Activated naive CD4-positive, alpha-beta T cell treated with anti-CD3 and anti-CD28 coated beads, Interleukin-2, amount 50 U/mL, for 24 hours (primary cell): ENCODE data around the gene SUSD4.

Experiments used
- H3K27ac Mint-ChIP-seq: one replicate; pipeline ENCODE4 v1.8.0; 2021; ENCODE audit warnings: mild to moderate bottlenecking, mixed read lengths
- H3K27me3 Mint-ChIP-seq: one replicate; pipeline ENCODE4 v1.8.0; 2021; ENCODE audit warnings: mixed read lengths
- H3K36me3 Mint-ChIP-seq: one replicate; pipeline ENCODE4 v1.8.0; 2021; ENCODE audit warnings: mixed read lengths
- H3K4me1 Mint-ChIP-seq: one replicate; pipeline ENCODE4 v1.8.0; 2021; ENCODE audit warnings: mixed read lengths
- H3K4me3 Mint-ChIP-seq: one replicate; pipeline ENCODE4 v1.8.0; 2021; ENCODE audit warnings: mild to moderate bottlenecking, mixed read lengths
- H3K9me3 Mint-ChIP-seq: one replicate; pipeline ENCODE4 v1.8.0; 2021; ENCODE audit warnings: mixed read lengths

Gene SUSD4

GRCh38 chr1:223228931-223229528, 134.9 kb downstream of the SUSD4 start:
- peaks cover 66% of the 10 kb centered on the region for H3K4me1 Mint-ChIP-seq

GRCh38 chr1:223228201-223228600, 135.8 kb downstream of the SUSD4 start:
- H3K27me3 Mint-ChIP-seq: no peaks in the 10 kb centered on the region
- H3K27ac Mint-ChIP-seq: no peak overlapping the region
- no peak overlapping the region for H3K4me3 Mint-ChIP-seq
- no peaks in the 10 kb centered on the region for H3K9me3 Mint-ChIP-seq
- H3K4me1 Mint-ChIP-seq: peaks cover 58% of the 10 kb centered on the region
- H3K36me3 Mint-ChIP-seq: peaks cover 3% of the 10 kb centered on the region

More at GRCh38 chr1:223228931-223229528, 134.9 kb downstream of the SUSD4 start:
- Mint-ChIP-seq H3K27me3 (no peaks in the 10 kb centered on the region), H3K9me3 (no peaks in the 10 kb centered on the region), H3K36me3 (peaks cover 3% of the 10 kb centered on the region), H3K27ac (peak overlapping the region; percentile 48), H3K4me3 (no peak overlapping the region)

GRCh38 chr1:223227486-223228196, 136.3 kb downstream of the SUSD4 start:
- peaks cover 52% of the 10 kb centered on the region for H3K4me1 Mint-ChIP-seq
- no peaks in the 10 kb centered on the region for H3K27me3 Mint-ChIP-seq

GRCh38 chr1:223227031-223227430, 136.9 kb downstream of the SUSD4 start:
- H3K36me3 Mint-ChIP-seq: peaks cover 4% of the 10 kb centered on the region
- H3K4me1 Mint-ChIP-seq: peaks cover 46% of the 10 kb centered on the region
- H3K9me3 Mint-ChIP-seq: no peaks in the 10 kb centered on the region
- H3K27ac Mint-ChIP-seq: no peak overlapping the region
- H3K4me3 Mint-ChIP-seq: no peak overlapping the region
- no peaks in the 10 kb centered on the region for H3K27me3 Mint-ChIP-seq

More at GRCh38 chr1:223227486-223228196, 136.3 kb downstream of the SUSD4 start:
- H3K9me3 Mint-ChIP-seq: no peaks in the 10 kb centered on the region
- H3K4me3 Mint-ChIP-seq: no peak overlapping the region
- no peak overlapping the region for H3K27ac Mint-ChIP-seq
- peaks cover 3% of the 10 kb centered on the region for H3K36me3 Mint-ChIP-seq

GRCh38 chr1:223226271-223226670, 137.7 kb downstream of the SUSD4 start:
- Mint-ChIP-seq H3K36me3 (peaks cover 7% of the 10 kb centered on the region), H3K4me1 (peaks cover 40% of the 10 kb centered on the region), H3K27ac (no peak overlapping the region)

GRCh38 chr1:223225481-223225880, 138.5 kb downstream of the SUSD4 start:
- Mint-ChIP-seq H3K4me3 (no peak overlapping the region), H3K27me3 (no peaks in the 10 kb centered on the region), H3K9me3 (no peaks in the 10 kb centered on the region), H3K27ac (no peak overlapping the region), H3K4me1 (peaks cover 38% of the 10 kb centered on the region), H3K36me3 (peaks cover 15% of the 10 kb centered on the region)

More at GRCh38 chr1:223226271-223226670, 137.7 kb downstream of the SUSD4 start:
- no peak overlapping the region for H3K4me3 Mint-ChIP-seq
- no peaks in the 10 kb centered on the region for H3K9me3 Mint-ChIP-seq
- no peaks in the 10 kb centered on the region for H3K27me3 Mint-ChIP-seq

GRCh38 chr1:223225061-223225460, 138.9 kb downstream of the SUSD4 start:
- H3K9me3 Mint-ChIP-seq: no peaks in the 10 kb centered on the region
- no peak overlapping the region for H3K4me3 Mint-ChIP-seq
- no peaks in the 10 kb centered on the region for H3K27me3 Mint-ChIP-seq

GRCh38 chr1:223224465-223224864, 139.5 kb downstream of the SUSD4 start:
- Mint-ChIP-seq H3K27me3 (no peaks in the 10 kb centered on the region), H3K4me1 (peaks cover 29% of the 10 kb centered on the region), H3K36me3 (peaks cover 17% of the 10 kb centered on the region), H3K4me3 (no peak overlapping the region), H3K9me3 (no peaks in the 10 kb centered on the region), H3K27ac (no peak overlapping the region)

More at GRCh38 chr1:223225061-223225460, 138.9 kb downstream of the SUSD4 start:
- Mint-ChIP-seq H3K36me3 (peaks cover 17% of the 10 kb centered on the region), H3K27ac (no peak overlapping the region), H3K4me1 (peaks cover 35% of the 10 kb centered on the region)

- Mint-ChIP-seq H3K36me3 (peaks cover 21% of the 10 kb centered on the region), H3K4me3 (no peak overlapping the region), H3K27ac (no peak overlapping the region), H3K9me3 (peaks cover 5% of the 10 kb centered on the region), H3K4me1 (peaks cover 18% of the 10 kb centered on the region), H3K27me3 (no peaks in the 10 kb centered on the region)
These were observed 140.6 kb downstream of the SUSD4 start for GRCh38 chr1:223223091-223223995.

GRCh38 chr1:223222377-223222776, 141.6 kb downstream of the SUSD4 start:
- no peak overlapping the region for H3K27ac Mint-ChIP-seq
- peaks cover 25% of the 10 kb centered on the region for H3K36me3 Mint-ChIP-seq
- no peak overlapping the region for H3K4me3 Mint-ChIP-seq
- H3K9me3 Mint-ChIP-seq: peaks cover 9% of the 10 kb centered on the region
- peaks cover 13% of the 10 kb centered on the region for H3K4me1 Mint-ChIP-seq
- no peaks in the 10 kb centered on the region for H3K27me3 Mint-ChIP-seq

GRCh38 chr1:223221686-223222085, 142.3 kb downstream of the SUSD4 start:
- H3K36me3 Mint-ChIP-seq: peaks cover 25% of the 10 kb centered on the region
- no peak overlapping the region for H3K27ac Mint-ChIP-seq
- peaks cover 8% of the 10 kb centered on the region for H3K4me1 Mint-ChIP-seq
- no peak overlapping the region for H3K4me3 Mint-ChIP-seq
- H3K27me3 Mint-ChIP-seq: no peaks in the 10 kb centered on the region
- H3K9me3 Mint-ChIP-seq: peaks cover 9% of the 10 kb centered on the region

GRCh38 chr1:223219846-223220610, 143.9 kb downstream of the SUSD4 start:
- H3K9me3 Mint-ChIP-seq: peaks cover 9% of the 10 kb centered on the region
- H3K36me3 Mint-ChIP-seq: peaks cover 22% of the 10 kb centered on the region
- H3K27me3 Mint-ChIP-seq: no peaks in the 10 kb centered on the region
- H3K27ac Mint-ChIP-seq: no peak overlapping the region
- H3K4me1 Mint-ChIP-seq: peaks cover 7% of the 10 kb centered on the region
- no peak overlapping the region for H3K4me3 Mint-ChIP-seq

GRCh38 chr1:223219318-223219635, 144.7 kb downstream of the SUSD4 start:
- Mint-ChIP-seq H3K36me3 (peaks cover 22% of the 10 kb centered on the region), H3K27me3 (no peaks in the 10 kb centered on the region), H3K4me3 (no peak overlapping the region), H3K4me1 (peaks cover 9% of the 10 kb centered on the region), H3K9me3 (peaks cover 9% of the 10 kb centered on the region), H3K27ac (no peak overlapping the region)

- Mint-ChIP-seq H3K4me1 (peaks cover 12% of the 10 kb centered on the region), H3K9me3 (peaks cover 9% of the 10 kb centered on the region)
These were observed 146.2 kb downstream of the SUSD4 start for GRCh38 chr1:223217781-223218180.

GRCh38 chr1:223216531-223217205, 147.3 kb downstream of the SUSD4 start:
- Mint-ChIP-seq H3K4me3 (no peak overlapping the region), H3K27ac (no peak overlapping the region), H3K9me3 (peaks cover 9% of the 10 kb centered on the region), H3K4me1 (peaks cover 12% of the 10 kb centered on the region), H3K36me3 (peaks cover 18% of the 10 kb centered on the region), H3K27me3 (no peaks in the 10 kb centered on the region)

More at GRCh38 chr1:223217781-223218180, 146.2 kb downstream of the SUSD4 start:
- Mint-ChIP-seq H3K36me3 (peaks cover 22% of the 10 kb centered on the region), H3K4me3 (no peak overlapping the region), H3K27ac (no peak overlapping the region), H3K27me3 (no peaks in the 10 kb centered on the region)
